Measurements from ENCODE around the gene IQCE. TPM values are rescaled to one million over a fixed set of nuclear protein-coding genes. Genes with fewer than 3 reads are reported as not detected.

The IQCE gene
- total RNA-seq, 1 experiment from 2014 or later, result 21.4 TPM

GRCh38 chr7:2605608-2606538 is 47.1 kb downstream of the IQCE start (continued):
- TF ChIP-seq POLR2AphosphoS5 (IDR thresholded peaks at IDR 0.05; ENCODE audit: low read depth, low read length) (no peak), SRF (IDR thresholded peaks at IDR 0.05; ENCODE audit: low read depth) (no peak), SP1 (IDR thresholded peaks at IDR 0.05; ENCODE audit: low read depth) (no peak), YY1 (IDR thresholded peaks at IDR 0.05; ENCODE audit: extremely low read depth, insufficient replicate concordance, low read depth, low read length) (no peak), CTCF (IDR thresholded peaks at IDR 0.05 in 2 of 3, conservative IDR thresholded peaks at IDR 0.05 in 1 of 3; ENCODE audit: borderline replicate concordance in 1 of 3, insufficient read depth in 1 of 3, low read depth in 2 of 3, low read length in 2 of 3) (no peak), TCF7L2 (IDR thresholded peaks at IDR 0.05; ENCODE audit: borderline replicate concordance, extremely low read depth, insufficient read depth, insufficient read length) (no peak), SIN3A (IDR thresholded peaks at IDR 0.05; ENCODE audit: low read depth) (no peak)
- TF ChIP-seq, protein P1, sequence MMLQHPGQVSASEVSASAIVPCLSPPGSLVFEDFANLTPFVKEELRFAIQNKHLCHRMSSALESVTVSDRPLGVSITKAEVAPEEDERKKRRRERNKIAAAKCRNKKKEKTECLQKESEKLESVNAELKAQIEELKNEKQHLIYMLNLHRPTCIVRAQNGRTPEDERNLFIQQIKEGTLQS (IDR thresholded peaks at IDR 0.05), result no peak

GRCh38 chr7:2606539-2606936 is 47.8 kb downstream of the IQCE start:
- ChIA-PET POLR2A (no interaction called here), RAD21 (ENCODE audit: low non-redundant PET in 1 of 2, low total read pairs in 2 of 2, uncharacterized antibody in 2 of 2, unreplicated experiment in 2 of 2) (no interaction called here)
- BruUV-seq (replicated peaks), result no TSS peak

More at GRCh38 chr7:2606539-2606936, 47.8 kb downstream of the IQCE start:
- no peaks in the 10 kb centered on the region for H3K27me3 ChIP-seq (ENCODE audit: insufficient read depth, low read length)
- H3K4me2 ChIP-seq (ENCODE audit: low read length), result no peak overlapping the region
- H3K9me2 ChIP-seq (ENCODE audit: insufficient read depth), result no peaks in the 10 kb centered on the region
- intact Hi-C loops (cut with micrococcal nuclease), result no loop called here
- no peaks in the 10 kb centered on the region for H3K9me3 ChIP-seq (ENCODE audit: control insufficient read depth in 1 of 2, insufficient read depth in 1 of 2, low read depth in 1 of 2, low read length in 2 of 2)
- no peak overlapping the region for H3K9ac ChIP-seq (ENCODE audit: low read length)
- no peaks in the 10 kb centered on the region for H3K36me3 ChIP-seq (ENCODE audit: control insufficient read depth in 1 of 2, insufficient read depth in 2 of 2, low read length in 2 of 2)
- H2AFZ ChIP-seq (ENCODE audit: low read depth, low read length, poor library complexity, severe bottlenecking), result no peak overlapping the region
- H3K79me2 ChIP-seq (ENCODE audit: insufficient read depth, low read length), result no peaks in the 10 kb centered on the region
- H3K4me3 ChIP-seq (replicated peaks in 1 of 2; ENCODE audit: low read depth in 1 of 2, low read length in 2 of 2), result no peak overlapping the region
- no peak for ATAC-seq
- H3K27ac ChIP-seq (ENCODE audit: low read depth, low read length), result no peak overlapping the region
- no peak for DNase-seq (ENCODE audit: low read depth, low spot score)
- CTCF ChIA-PET, result no interaction called here
- no peaks in the 10 kb centered on the region for H4K20me1 ChIP-seq (ENCODE audit: insufficient read depth)
- H3K4me1 ChIP-seq (ENCODE audit: control insufficient read depth in 1 of 2, insufficient read depth in 2 of 2, low read length in 2 of 2), result no peaks in the 10 kb centered on the region
- TF ChIP-seq, protein P2, sequence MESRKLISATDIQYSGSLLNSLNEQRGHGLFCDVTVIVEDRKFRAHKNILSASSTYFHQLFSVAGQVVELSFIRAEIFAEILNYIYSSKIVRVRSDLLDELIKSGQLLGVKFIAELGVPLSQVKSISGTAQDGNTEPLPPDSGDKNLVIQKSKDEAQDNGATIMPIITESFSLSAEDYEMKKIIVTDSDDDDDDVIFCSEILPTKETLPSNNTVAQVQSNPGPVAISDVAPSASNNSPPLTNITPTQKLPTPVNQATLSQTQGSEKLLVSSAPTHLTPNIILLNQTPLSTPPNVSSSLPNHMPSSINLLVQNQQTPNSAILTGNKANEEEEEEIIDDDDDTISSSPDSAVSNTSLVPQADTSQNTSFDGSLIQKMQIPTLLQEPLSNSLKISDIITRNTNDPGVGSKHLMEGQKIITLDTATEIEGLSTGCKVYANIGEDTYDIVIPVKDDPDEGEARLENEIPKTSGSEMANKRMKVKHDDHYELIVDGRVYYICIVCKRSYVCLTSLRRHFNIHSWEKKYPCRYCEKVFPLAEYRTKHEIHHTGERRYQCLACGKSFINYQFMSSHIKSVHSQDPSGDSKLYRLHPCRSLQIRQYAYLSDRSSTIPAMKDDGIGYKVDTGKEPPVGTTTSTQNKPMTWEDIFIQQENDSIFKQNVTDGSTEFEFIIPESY (IDR thresholded peaks at IDR 0.05; ENCODE audit: extremely low read depth, insufficient replicate concordance, low read length), result no peak
- TF ChIP-seq CBX3 (IDR thresholded peaks at IDR 0.05; ENCODE audit: low read depth) (no peak), ZNF274 (IDR thresholded peaks at IDR 0.05; ENCODE audit: low read depth, low read length) (no peak), RAD21 (IDR thresholded peaks at IDR 0.05; ENCODE audit: low read depth) (no peak), POLR2AphosphoS5 (IDR thresholded peaks at IDR 0.05; ENCODE audit: low read depth, low read length) (no peak), CTCF (IDR thresholded peaks at IDR 0.05 in 2 of 3, conservative IDR thresholded peaks at IDR 0.05 in 1 of 3; ENCODE audit: borderline replicate concordance in 1 of 3, insufficient read depth in 1 of 3, low read depth in 2 of 3, low read length in 2 of 3) (no peak), EGR1 (IDR thresholded peaks at IDR 0.05; ENCODE audit: low read depth) (no peak)
